Posterior vena cava (tissue), 2 donors: ENCODE data around the gene NCKAP5. TPM values are rescaled to one million over a fixed set of nuclear protein-coding genes. Genes with fewer than 3 reads are reported as not detected.

Experiments used
- DNase-seq: peaks from one replicate; pipeline ENCODE4 v3.0.0-alpha.2; 2020; ENCODE audit warnings: low spot score
- intact Hi-C, 2 donors: fragments of 100-400 bp; cut with DNase I; formaldehyde crosslinking; loops; one replicate each; pipeline versions ENCODE4 v1.14.1 to v1.14.2; 2022 to 2023
- total RNA-seq, 2 donors: library from RNA; stranded (reverse); fragmentation: NEBNext Ultra II Directional; extraction: Animal tissue kit (Norgen Biotek cat#: 25700); gene quantifications; one replicate each; pipeline ENCODE4 v1.2.1, GENCODE V29; 2021
- donor health status: DM: yes; HTN: yes; CAD: no.
- donor health status: DM: yes; HTN: yes; CAD: no.

The NCKAP5 gene
- total RNA-seq, 2 donors from 2014 or later = 2.0 to 2.1 TPM

- no peak for DNase-seq
- intact Hi-C loops = no loop called here
Observed at GRCh38 chr2:133377599-133377998, 190.7 kb downstream of the NCKAP5 start.

- DNase-seq = no peak
- intact Hi-C loops = no loop called here
Observed at GRCh38 chr2:133377021-133377481, 191.2 kb downstream of the NCKAP5 start.

GRCh38 chr2:133374781-133375180, 193.5 kb downstream of the NCKAP5 start:
- intact Hi-C loops = no loop called here
- no peak for DNase-seq

GRCh38 chr2:133371286-133371685, 197.0 kb downstream of the NCKAP5 start:
- intact Hi-C loops = no loop called here

GRCh38 chr2:133369901-133370658, 198.2 kb downstream of the NCKAP5 start:
- intact Hi-C loops = no loop called here
- no peak for DNase-seq

More at GRCh38 chr2:133371286-133371685, 197.0 kb downstream of the NCKAP5 start:
- DNase-seq = no peak

- DNase-seq = no peak
- intact Hi-C loops = no loop called here
Observed at GRCh38 chr2:133365117-133365516, 203.1 kb downstream of the NCKAP5 start.

GRCh38 chr2:133364636-133365035, 203.6 kb downstream of the NCKAP5 start:
- no peak for DNase-seq
- intact Hi-C loops = no loop called here

- DNase-seq = no peak
- intact Hi-C loops = no loop called here
Observed at GRCh38 chr2:133363884-133364283, 204.4 kb downstream of the NCKAP5 start.

- no peak for DNase-seq
- intact Hi-C loops = no loop called here
Observed at GRCh38 chr2:133362061-133362476, 206.2 kb downstream of the NCKAP5 start.

- no peak for DNase-seq
- intact Hi-C loops = no loop called here
Observed at GRCh38 chr2:133360882-133361281, 207.4 kb downstream of the NCKAP5 start.

GRCh38 chr2:133360190-133360589, 208.1 kb downstream of the NCKAP5 start:
- no peak for DNase-seq
- intact Hi-C loops = no loop called here

- DNase-seq = no peak
- intact Hi-C loops = no loop called here
Observed at GRCh38 chr2:133352719-133353118, 215.5 kb downstream of the NCKAP5 start.

- no peak for DNase-seq
- intact Hi-C loops = no loop called here
Observed at GRCh38 chr2:133346654-133347053, 221.6 kb downstream of the NCKAP5 start.

GRCh38 chr2:133345638-133346037, 222.6 kb downstream of the NCKAP5 start:
- DNase-seq = no peak
- intact Hi-C loops = no loop called here

GRCh38 chr2:133344849-133345248, 223.4 kb downstream of the NCKAP5 start:
- no peak for DNase-seq
- intact Hi-C loops = no loop called here

- intact Hi-C loops = no loop called here
- DNase-seq = no peak
Observed at GRCh38 chr2:133343018-133343352, 225.3 kb downstream of the NCKAP5 start.

GRCh38 chr2:133342286-133343017, 225.8 kb downstream of the NCKAP5 start:
- no peak for DNase-seq
- intact Hi-C loops = no loop called here

GRCh38 chr2:133341575-133341974, 226.7 kb downstream of the NCKAP5 start:
- intact Hi-C loops = no loop called here
- no peak for DNase-seq

- intact Hi-C loops = no loop called here
- no peak for DNase-seq
Observed at GRCh38 chr2:133338224-133338623, 230.0 kb downstream of the NCKAP5 start.

- intact Hi-C loops = no loop called here
- no peak for DNase-seq
Observed at GRCh38 chr2:133334923-133335322, 233.3 kb downstream of the NCKAP5 start.

GRCh38 chr2:133333181-133333580, 235.1 kb downstream of the NCKAP5 start:
- intact Hi-C loops = no loop called here
- DNase-seq = no peak
